Activated CD4-positive, alpha-beta T cell treated with anti-CD3 and anti-CD28 coated beads for 36 hours (primary cell): ENCODE data around the gene ASB5. TPM values are rescaled to one million over a fixed set of nuclear protein-coding genes. Genes with fewer than 3 reads are reported as not detected.
A peak's percentile ranks its signal among the peaks of the same experiment; 100 is the strongest.

ENCODE experiments used
- ATAC-seq: fragments of 200-7000 bp; cut with Tn5 transposase; one replicate; pipeline ENCODE4 v1.10.0; 2021; ENCODE audit warnings: mild to moderate bottlenecking, moderate library complexity
- CTCF ChIA-PET: fragments of 350-600 bp; sonication (Branson Sonifier 250); formaldehyde crosslinking; loops from one replicate; lab custom pipeline; 2021; ENCODE audit warnings: antibody characterized with exemption; lab: Charles Lee
- POLR2A ChIA-PET: fragments of 350-600 bp; sonication (Branson Sonifier 250); formaldehyde crosslinking; loops from one replicate; lab custom pipeline; 2021; ENCODE audit warnings: antibody characterized with exemption, inconsistent platforms; lab: Charles Lee
- DNase-seq: peaks from one replicate; pipeline ENCODE4 v3.0.0-alpha.2; 2020
- H3K27ac Mint-ChIP-seq: one replicate; pipeline ENCODE4 v1.8.0; 2021; ENCODE audit warnings: mixed read lengths
- H3K27me3 Mint-ChIP-seq: one replicate; pipeline ENCODE4 v1.8.0; 2021; ENCODE audit warnings: mixed read lengths
- H3K36me3 Mint-ChIP-seq: one replicate; pipeline ENCODE4 v1.8.0; 2021; ENCODE audit warnings: low read depth, mixed read lengths
- H3K4me1 Mint-ChIP-seq: one replicate; pipeline ENCODE4 v1.8.0; 2021; ENCODE audit warnings: mixed read lengths
- H3K4me3 Mint-ChIP-seq: one replicate; pipeline ENCODE4 v1.8.0; 2021; ENCODE audit warnings: mild to moderate bottlenecking, moderate library complexity, mixed read lengths
- H3K9me3 Mint-ChIP-seq: one replicate; pipeline ENCODE4 v1.8.0; 2021; ENCODE audit warnings: low read depth, mixed read lengths
- intact Hi-C, 2 experiments: fragments of 100-400 bp; cut with DNase I in 1 of 2; cut with micrococcal nuclease in 1 of 2; formaldehyde crosslinking; loops; one replicate each; pipeline versions ENCODE4 v1.14.2 to v1.15.1; 2022 to 2024; cut with DNase I, micrococcal nuclease
- total RNA-seq, 2 experiments: library from RNA; stranded (reverse); gene quantifications; one replicate each; pipeline ENCODE4 v1.2.3, GENCODE V29; 2021

ASB5 gene, protein sequence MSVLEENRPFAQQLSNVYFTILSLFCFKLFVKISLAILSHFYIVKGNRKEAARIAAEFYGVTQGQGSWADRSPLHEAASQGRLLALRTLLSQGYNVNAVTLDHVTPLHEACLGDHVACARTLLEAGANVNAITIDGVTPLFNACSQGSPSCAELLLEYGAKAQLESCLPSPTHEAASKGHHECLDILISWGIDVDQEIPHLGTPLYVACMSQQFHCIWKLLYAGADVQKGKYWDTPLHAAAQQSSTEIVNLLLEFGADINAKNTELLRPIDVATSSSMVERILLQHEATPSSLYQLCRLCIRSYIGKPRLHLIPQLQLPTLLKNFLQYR
- total RNA-seq, result not detected

DNA sequence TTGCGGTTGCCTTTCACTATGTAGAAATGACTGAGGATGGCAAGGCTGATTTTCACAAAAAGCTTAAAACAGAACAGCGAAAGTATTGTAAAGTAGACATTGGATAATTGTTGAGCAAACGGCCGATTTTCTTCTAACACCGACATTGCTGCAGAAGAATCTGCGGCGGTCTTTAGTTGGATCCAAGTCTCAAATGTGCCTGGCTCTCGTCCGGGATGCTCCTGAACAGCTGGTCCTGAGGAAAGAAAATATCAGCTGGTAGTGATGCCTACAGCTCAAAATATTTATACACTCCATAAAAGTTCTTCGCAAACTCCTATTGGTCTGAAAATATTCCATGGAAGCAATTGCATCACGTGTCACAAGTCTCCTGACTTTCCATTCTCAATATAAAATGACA lies at the start of gene ASB5:
ASB5 (minus strand) TSS at position 260 of the 400 bp plus-strand sequence; CDS start at position 146, 114 bp downstream.
- ChIA-PET POLR2A (no interaction called here), CTCF (no interaction called here)
- intact Hi-C loops, result no loop called here
- ATAC-seq (no peak), DNase-seq (no peak)
- Mint-ChIP-seq H3K27ac (no peak within 1 kb of the TSS), H3K4me1 (no peaks in the 10 kb centered on the region), H3K9me3 (no peaks in the 10 kb centered on the region), H3K27me3 (peaks cover 6% of the 10 kb centered on the region), H3K36me3 (no peaks in the 10 kb centered on the region), H3K4me3 (no peak within 1 kb of the TSS)

DNA sequence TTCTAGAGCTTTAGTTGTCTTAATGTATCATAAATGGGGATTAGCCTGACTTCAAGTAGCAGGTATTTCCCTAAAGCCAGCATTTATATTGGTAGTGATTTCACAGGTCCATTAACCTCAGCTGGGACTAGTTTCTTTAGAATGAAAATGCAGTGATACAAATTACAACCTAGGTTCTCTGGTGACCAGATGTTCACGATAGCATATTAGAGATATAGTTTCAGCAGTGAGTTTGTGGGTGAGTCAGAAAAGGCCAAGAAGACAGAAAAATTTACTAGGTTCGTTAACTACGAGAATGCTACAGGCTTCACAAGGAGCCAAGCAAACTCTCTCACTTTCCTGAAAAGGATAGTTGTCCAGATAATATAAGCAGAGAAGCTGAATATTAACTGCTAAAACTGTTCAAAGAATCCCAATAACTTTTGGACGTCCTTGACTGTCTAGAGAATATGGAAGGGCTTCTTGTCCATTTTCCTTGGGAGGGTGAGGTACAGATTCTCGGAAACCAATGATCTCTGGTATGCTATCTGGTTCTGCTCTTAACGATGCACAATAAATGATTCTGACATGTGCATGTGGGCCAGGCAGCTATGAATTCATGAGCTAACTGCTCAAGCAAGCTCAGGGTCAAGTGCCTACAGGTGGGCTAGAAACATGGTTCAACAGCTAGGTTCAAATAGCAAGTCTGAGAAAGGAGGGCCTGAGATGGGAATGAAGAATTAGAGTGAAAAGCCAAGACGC lies 44.7 kb upstream of the ASB5 start:
- Mint-ChIP-seq H3K9me3 (no peaks in the 10 kb centered on the region), H3K36me3 (no peaks in the 10 kb centered on the region), H3K4me3 (no peak overlapping the region), H3K27ac (no peak overlapping the region), H3K27me3 (peaks cover 4% of the 10 kb centered on the region), H3K4me1 (peaks cover 2% of the 10 kb centered on the region)
- no peak for ATAC-seq
- ChIA-PET CTCF (interaction anchor here (0.9 to 1.3 kb wide), 3 partner anchors 9 to 30 kb away, joined by 3 read pairs; no protein-coding TSS in a partner anchor), POLR2A (no interaction called here)
- intact Hi-C loops, result no loop called here
- DNase-seq, result no peak

DNA sequence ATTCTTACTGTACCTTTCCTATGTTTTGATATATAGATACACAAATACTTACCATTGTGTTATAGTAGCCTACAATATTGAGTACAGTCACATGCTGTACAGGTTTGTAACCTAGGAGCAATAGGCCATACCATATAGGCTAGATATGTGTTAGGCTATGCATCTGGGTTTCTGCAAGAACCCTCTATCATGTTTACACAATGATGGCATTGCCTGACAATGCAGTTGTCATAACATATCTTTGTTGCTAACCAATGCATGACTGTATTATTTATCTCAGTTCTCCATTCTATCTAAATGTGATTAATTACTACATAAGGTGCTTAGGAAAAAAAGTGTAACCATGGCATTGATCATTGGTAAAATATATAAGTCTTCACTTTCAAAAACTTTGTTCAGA lies 40.8 kb upstream of the ASB5 start:
- ATAC-seq, result no peak
- CTCF ChIA-PET, result no interaction called here
- Mint-ChIP-seq H3K4me3 (no peak overlapping the region), H3K9me3 (no peaks in the 10 kb centered on the region), H3K36me3 (no peaks in the 10 kb centered on the region), H3K27me3 (peaks cover 19% of the 10 kb centered on the region), H3K27ac (no peak overlapping the region), H3K4me1 (no peaks in the 10 kb centered on the region)
- DNase-seq, result no peak
- POLR2A ChIA-PET, result no interaction called here
- intact Hi-C loops, result no loop called here

- H3K4me3 Mint-ChIP-seq, result no peak overlapping the region
- no peaks in the 10 kb centered on the region for H3K36me3 Mint-ChIP-seq
- POLR2A ChIA-PET, result no interaction called here
- H3K27ac Mint-ChIP-seq, result no peak overlapping the region
- CTCF ChIA-PET, result no interaction called here
- H3K9me3 Mint-ChIP-seq, result no peaks in the 10 kb centered on the region
- intact Hi-C loops, result no loop called here
- H3K27me3 Mint-ChIP-seq, result peaks cover 23% of the 10 kb centered on the region
- DNase-seq (no peak), ATAC-seq (peak; percentile 53)
- H3K4me1 Mint-ChIP-seq, result no peaks in the 10 kb centered on the region
Measured at GRCh38 chr4:176309046-176309445, 40.0 kb upstream of the ASB5 start.

- intact Hi-C loops, result no loop called here
- H3K9me3 Mint-ChIP-seq, result no peaks in the 10 kb centered on the region
- H3K27me3 Mint-ChIP-seq, result peaks cover 25% of the 10 kb centered on the region
- ATAC-seq, result no peak
- no peak overlapping the region for H3K4me3 Mint-ChIP-seq
- no peak overlapping the region for H3K27ac Mint-ChIP-seq
- CTCF ChIA-PET, result no interaction called here
- H3K36me3 Mint-ChIP-seq, result no peaks in the 10 kb centered on the region
- POLR2A ChIA-PET, result no interaction called here
- H3K4me1 Mint-ChIP-seq, result no peaks in the 10 kb centered on the region
- no peak for DNase-seq
Measured at GRCh38 chr4:176308441-176308840, 39.4 kb upstream of the ASB5 start.

DNA sequence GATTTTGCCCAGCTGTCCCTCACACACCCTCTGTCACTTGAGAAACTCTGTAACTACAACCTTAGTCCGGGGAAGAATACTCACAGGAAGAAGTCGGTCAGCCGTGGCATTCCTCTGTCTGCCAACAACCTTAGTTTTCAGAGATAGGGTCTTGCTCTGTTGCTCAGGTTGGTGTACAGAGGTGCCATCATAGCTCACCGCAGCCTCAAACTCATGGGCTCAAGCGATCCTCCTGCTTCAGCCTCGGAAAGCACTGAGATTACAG lies 38.6 kb upstream of the ASB5 start:
- ChIA-PET CTCF (interaction anchor here (1.0 kb wide), 1 partner anchor 36 kb away, joined by 3 read pairs; no protein-coding TSS in a partner anchor), POLR2A (no interaction called here)
- intact Hi-C loops, result no loop called here
- H3K4me3 Mint-ChIP-seq, result no peak overlapping the region
- DNase-seq (no peak), ATAC-seq (no peak)
- no peaks in the 10 kb centered on the region for H3K36me3 Mint-ChIP-seq
- H3K27ac Mint-ChIP-seq, result no peak overlapping the region
- no peaks in the 10 kb centered on the region for H3K4me1 Mint-ChIP-seq
- no peaks in the 10 kb centered on the region for H3K9me3 Mint-ChIP-seq
- H3K27me3 Mint-ChIP-seq, result peaks cover 29% of the 10 kb centered on the region

- DNase-seq, result no peak
- no peaks in the 10 kb centered on the region for H3K36me3 Mint-ChIP-seq
- no peak overlapping the region for H3K4me3 Mint-ChIP-seq
- peaks cover 29% of the 10 kb centered on the region for H3K27me3 Mint-ChIP-seq
- CTCF ChIA-PET, result interaction anchor here (1.0 kb wide), 1 partner anchor 35 kb away, joined by 3 read pairs; no protein-coding TSS in a partner anchor
- no peaks in the 10 kb centered on the region for H3K4me1 Mint-ChIP-seq
- no peak for ATAC-seq
- no peak overlapping the region for H3K27ac Mint-ChIP-seq
- intact Hi-C loops, result no loop called here
- POLR2A ChIA-PET, result no interaction called here
- H3K9me3 Mint-ChIP-seq, result no peaks in the 10 kb centered on the region
Measured at GRCh38 chr4:176306837-176307665, 38.0 kb upstream of the ASB5 start.

GRCh38 chr4:176303938-176304337 lies 34.9 kb upstream of the ASB5 start:
- CTCF ChIA-PET, result no interaction called here
- Mint-ChIP-seq H3K36me3 (no peaks in the 10 kb centered on the region), H3K27ac (no peak overlapping the region), H3K9me3 (no peaks in the 10 kb centered on the region), H3K27me3 (peaks cover 25% of the 10 kb centered on the region), H3K4me1 (no peaks in the 10 kb centered on the region), H3K4me3 (no peak overlapping the region)
- DNase-seq, result no peak
- no peak for ATAC-seq
- intact Hi-C loops, result no loop called here
- POLR2A ChIA-PET, result no interaction called here

GRCh38 chr4:176302283-176303275 lies 33.6 kb upstream of the ASB5 start:
- ATAC-seq, result no peak
- H3K4me3 Mint-ChIP-seq, result no peak overlapping the region
- CTCF ChIA-PET, result interaction anchor here (0.8 kb wide), 1 partner anchor 27 kb away, joined by 3 read pairs; no protein-coding TSS in a partner anchor
- peaks cover 22% of the 10 kb centered on the region for H3K27me3 Mint-ChIP-seq
- H3K36me3 Mint-ChIP-seq, result no peaks in the 10 kb centered on the region
- POLR2A ChIA-PET, result no interaction called here
- no peaks in the 10 kb centered on the region for H3K4me1 Mint-ChIP-seq
- intact Hi-C loops, result no loop called here
- no peaks in the 10 kb centered on the region for H3K9me3 Mint-ChIP-seq
- no peak for DNase-seq
- no peak overlapping the region for H3K27ac Mint-ChIP-seq

DNA sequence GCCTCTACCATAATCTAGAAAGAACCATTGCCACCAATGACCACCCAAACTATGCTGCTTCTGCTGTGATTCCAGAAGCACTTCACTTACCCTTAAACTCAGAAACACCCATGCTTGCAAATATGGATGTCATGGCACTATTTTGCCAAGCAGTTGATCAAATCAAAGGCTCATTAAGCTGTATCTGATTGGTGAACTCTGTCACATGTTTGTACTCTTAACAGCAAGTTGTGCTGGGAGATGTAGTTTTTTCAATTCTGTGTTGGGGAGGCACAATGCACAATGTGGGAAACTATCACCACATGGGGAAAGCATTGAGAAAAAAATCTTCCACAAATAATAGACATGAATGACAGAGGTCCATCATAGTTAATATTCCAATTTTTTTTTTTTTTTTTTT lies 31.5 kb upstream of the ASB5 start:
- no peak overlapping the region for H3K4me3 Mint-ChIP-seq
- ChIA-PET POLR2A (no interaction called here), CTCF (no interaction called here)
- no peaks in the 10 kb centered on the region for H3K9me3 Mint-ChIP-seq
- no peaks in the 10 kb centered on the region for H3K4me1 Mint-ChIP-seq
- no peak overlapping the region for H3K27ac Mint-ChIP-seq
- intact Hi-C loops, result no loop called here
- H3K27me3 Mint-ChIP-seq, result peaks cover 15% of the 10 kb centered on the region
- ATAC-seq, result no peak
- no peak for DNase-seq
- no peaks in the 10 kb centered on the region for H3K36me3 Mint-ChIP-seq

DNA sequence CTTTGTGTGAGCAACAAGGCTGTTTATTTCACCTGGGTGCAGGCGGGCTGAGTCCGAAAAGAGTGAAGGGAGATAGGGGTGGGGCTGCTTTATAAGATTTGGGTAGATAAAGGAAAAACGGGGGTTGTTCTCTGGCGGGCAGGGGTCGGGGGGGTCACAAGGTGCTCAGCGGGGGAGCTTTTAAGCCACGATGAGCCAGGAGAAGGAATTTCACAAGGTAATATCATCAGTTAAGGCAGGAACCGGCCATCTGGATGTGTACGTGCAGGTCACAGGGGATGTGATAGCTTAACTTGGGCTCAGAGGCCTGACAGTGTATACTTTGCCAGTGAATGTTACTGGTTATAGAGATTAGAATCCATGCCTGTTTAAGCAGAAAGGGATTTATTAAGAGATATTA lies 31.0 kb upstream of the ASB5 start:
- H3K27me3 Mint-ChIP-seq, result peaks cover 12% of the 10 kb centered on the region
- ChIA-PET CTCF (no interaction called here), POLR2A (no interaction called here)
- no peak for ATAC-seq
- H3K9me3 Mint-ChIP-seq, result no peaks in the 10 kb centered on the region
- intact Hi-C loops, result no loop called here
- no peak for DNase-seq
- H3K4me3 Mint-ChIP-seq, result no peak overlapping the region
- no peaks in the 10 kb centered on the region for H3K36me3 Mint-ChIP-seq
- no peaks in the 10 kb centered on the region for H3K4me1 Mint-ChIP-seq
- H3K27ac Mint-ChIP-seq, result no peak overlapping the region
